ENCODE results near the gene CSMD2. TPM values are rescaled to one million over a fixed set of nuclear protein-coding genes. Genes with fewer than 3 reads are reported as not detected.

Gene CSMD2
- total RNA-seq, 2 experiments from 2014 or later: not detected

DNA sequence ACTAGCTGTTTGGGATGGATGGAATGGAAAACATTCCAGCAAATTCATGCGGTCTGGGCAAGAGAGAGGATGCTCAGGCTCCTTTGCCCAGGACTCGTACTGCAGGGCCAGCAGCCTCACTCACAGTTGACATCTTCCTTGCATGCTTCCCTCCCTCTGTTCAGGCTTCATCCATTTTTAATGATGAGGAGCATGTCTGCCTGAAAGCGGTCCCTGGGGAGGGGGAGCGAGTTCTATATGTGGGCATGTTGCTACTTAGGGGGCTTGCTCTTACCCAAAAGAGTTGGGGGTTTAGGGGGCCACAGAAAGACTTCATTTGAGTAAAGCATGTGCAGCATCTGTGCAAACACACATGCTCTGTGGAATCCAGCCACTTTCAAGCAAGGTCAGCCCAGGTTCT lies 203.0 kb downstream of the CSMD2 start:
- Mint-ChIP-seq H3K4me1 (no peaks in the 10 kb centered on the region), H3K27ac (no peak overlapping the region), H3K27me3 (peaks cover 5% of the 10 kb centered on the region), H3K4me3 (no peak overlapping the region), H3K36me3 (ENCODE audit: low read depth) (no peaks in the 10 kb centered on the region), H3K9me3 (ENCODE audit: low read depth) (no peaks in the 10 kb centered on the region)
- intact Hi-C loops (cut with DNase I, micrococcal nuclease): no loop called here
- ATAC-seq: no peak
- no peak for DNase-seq
- POLR2A ChIA-PET: no interaction called here
- CTCF ChIA-PET: interaction anchor here (0.6 to 0.7 kb wide), 2 partner anchors 70 to 117 kb away, joined by 3 to 4 read pairs; no protein-coding TSS in a partner anchor

- DNase-seq: no peak
- intact Hi-C loops (cut with DNase I, micrococcal nuclease): no loop called here
- H3K36me3 Mint-ChIP-seq (ENCODE audit: low read depth): no peaks in the 10 kb centered on the region
- no peaks in the 10 kb centered on the region for H3K4me1 Mint-ChIP-seq
- ChIA-PET POLR2A (no interaction called here), CTCF (interaction anchor here (0.6 kb wide), 1 partner anchor 700 kb away, joined by 3 read pairs; no protein-coding TSS in a partner anchor)
- no peaks in the 10 kb centered on the region for H3K9me3 Mint-ChIP-seq (ENCODE audit: low read depth)
- H3K27ac Mint-ChIP-seq: no peak overlapping the region
- no peak for ATAC-seq
- H3K4me3 Mint-ChIP-seq: no peak overlapping the region
- peaks cover 5% of the 10 kb centered on the region for H3K27me3 Mint-ChIP-seq
These were observed 204.7 kb downstream of the CSMD2 start for GRCh38 chr1:33960188-33960895.

DNA sequence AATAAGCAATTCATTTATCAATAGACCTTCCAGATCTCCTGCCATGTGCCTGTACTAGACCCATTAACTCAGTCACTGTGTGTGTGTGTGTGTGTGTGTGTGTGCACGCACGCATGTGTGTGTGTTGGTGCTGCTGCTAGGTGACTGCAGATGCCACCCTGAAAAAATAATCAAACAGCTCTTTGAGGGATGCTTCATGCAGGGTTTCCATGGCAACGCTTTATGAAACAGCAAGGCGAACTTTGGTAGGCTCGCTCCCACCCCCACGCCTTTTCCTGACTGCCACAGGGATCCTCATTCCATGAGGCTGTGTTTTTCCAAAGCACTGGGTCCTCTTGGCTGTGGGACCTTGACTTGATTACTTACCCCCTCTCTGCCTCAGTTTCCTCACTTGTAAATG lies 207.2 kb downstream of the CSMD2 start:
- H3K9me3 Mint-ChIP-seq (ENCODE audit: low read depth): no peaks in the 10 kb centered on the region
- CTCF ChIA-PET: no interaction called here

GRCh38 chr1:33955096-33955495 lies 209.9 kb downstream of the CSMD2 start:
- Mint-ChIP-seq H3K4me3 (no peak overlapping the region), H3K9me3 (ENCODE audit: low read depth) (no peaks in the 10 kb centered on the region), H3K36me3 (ENCODE audit: low read depth) (no peaks in the 10 kb centered on the region), H3K4me1 (no peaks in the 10 kb centered on the region), H3K27ac (no peak overlapping the region), H3K27me3 (no peaks in the 10 kb centered on the region)
- ChIA-PET POLR2A (no interaction called here), CTCF (no interaction called here)
- intact Hi-C loops (cut with DNase I, micrococcal nuclease): no loop called here
- no peak for DNase-seq
- ATAC-seq: no peak

More for the DNA sequence above, 207.2 kb downstream of the CSMD2 start:
- POLR2A ChIA-PET: no interaction called here
- Mint-ChIP-seq H3K36me3 (ENCODE audit: low read depth) (no peaks in the 10 kb centered on the region), H3K27ac (no peak overlapping the region), H3K4me1 (no peaks in the 10 kb centered on the region), H3K4me3 (no peak overlapping the region), H3K27me3 (peaks cover 3% of the 10 kb centered on the region)
- DNase-seq: no peak
- intact Hi-C loops (cut with DNase I, micrococcal nuclease): no loop called here
- no peak for ATAC-seq

GRCh38 chr1:33949570-33949969 lies 215.5 kb downstream of the CSMD2 start:
- DNase-seq (no peak), ATAC-seq (no peak)
- ChIA-PET CTCF (no interaction called here), POLR2A (no interaction called here)
- H3K9me3 Mint-ChIP-seq (ENCODE audit: low read depth): no peaks in the 10 kb centered on the region
- intact Hi-C loops (cut with DNase I, micrococcal nuclease): no loop called here
- H3K4me3 Mint-ChIP-seq: no peak overlapping the region
- no peak overlapping the region for H3K27ac Mint-ChIP-seq
- H3K4me1 Mint-ChIP-seq: no peaks in the 10 kb centered on the region
- no peaks in the 10 kb centered on the region for H3K36me3 Mint-ChIP-seq (ENCODE audit: low read depth)
- no peaks in the 10 kb centered on the region for H3K27me3 Mint-ChIP-seq

DNA sequence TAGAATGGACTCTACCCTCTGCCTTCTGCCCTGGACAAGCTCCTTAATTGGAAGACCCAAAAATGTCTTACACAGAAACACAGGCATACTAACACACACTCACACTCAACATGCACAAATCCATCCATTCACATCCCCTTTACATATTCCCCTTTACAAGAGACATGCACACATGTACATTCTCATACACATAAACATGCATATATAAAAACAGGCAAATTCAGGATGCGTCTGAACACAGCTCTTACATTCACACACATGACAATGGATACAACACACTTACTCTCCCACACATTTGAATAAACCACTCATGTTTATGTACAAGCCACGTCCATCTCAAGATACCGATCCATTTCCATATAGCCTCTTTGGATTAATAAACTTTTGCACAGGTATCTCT lies 216.7 kb downstream of the CSMD2 start:
- H3K4me3 Mint-ChIP-seq: no peak overlapping the region
- H3K36me3 Mint-ChIP-seq (ENCODE audit: low read depth): no peaks in the 10 kb centered on the region
- no peaks in the 10 kb centered on the region for H3K9me3 Mint-ChIP-seq (ENCODE audit: low read depth)
- no peak for DNase-seq
- H3K27ac Mint-ChIP-seq: no peak overlapping the region
- no peaks in the 10 kb centered on the region for H3K27me3 Mint-ChIP-seq
- POLR2A ChIA-PET: no interaction called here
- CTCF ChIA-PET: interaction anchor here (1.0 kb wide), 1 partner anchor 38 kb away, joined by 3 read pairs; no protein-coding TSS in a partner anchor
- H3K4me1 Mint-ChIP-seq: no peaks in the 10 kb centered on the region
- no peak for ATAC-seq
- intact Hi-C loops (cut with DNase I, micrococcal nuclease): no loop called here

GRCh38 chr1:33946836-33947235 lies 218.2 kb downstream of the CSMD2 start:
- no peaks in the 10 kb centered on the region for H3K36me3 Mint-ChIP-seq (ENCODE audit: low read depth)
- no peak overlapping the region for H3K4me3 Mint-ChIP-seq
- H3K27me3 Mint-ChIP-seq: no peaks in the 10 kb centered on the region
- ChIA-PET CTCF (no interaction called here), POLR2A (no interaction called here)
- H3K27ac Mint-ChIP-seq: no peak overlapping the region
- no peak for DNase-seq
- ATAC-seq: no peak
- intact Hi-C loops (cut with DNase I, micrococcal nuclease): no loop called here
- no peaks in the 10 kb centered on the region for H3K4me1 Mint-ChIP-seq
- H3K9me3 Mint-ChIP-seq (ENCODE audit: low read depth): no peaks in the 10 kb centered on the region

- Mint-ChIP-seq H3K27me3 (no peaks in the 10 kb centered on the region), H3K27ac (no peak overlapping the region), H3K4me3 (no peak overlapping the region), H3K4me1 (no peaks in the 10 kb centered on the region), H3K36me3 (ENCODE audit: low read depth) (no peaks in the 10 kb centered on the region), H3K9me3 (ENCODE audit: low read depth) (peaks cover 2% of the 10 kb centered on the region)
- ATAC-seq (no peak), DNase-seq (no peak)
- CTCF ChIA-PET: interaction anchor here (0.7 kb wide), 1 partner anchor 9 kb away, joined by 4 read pairs; no protein-coding TSS in a partner anchor
- intact Hi-C loops (cut with DNase I, micrococcal nuclease): no loop called here
- POLR2A ChIA-PET: no interaction called here
These were observed 220.2 kb downstream of the CSMD2 start for GRCh38 chr1:33944846-33945245.

- H3K27ac Mint-ChIP-seq: no peak overlapping the region
- ATAC-seq (no peak), DNase-seq (no peak)
- CTCF ChIA-PET: no interaction called here
- no peaks in the 10 kb centered on the region for H3K36me3 Mint-ChIP-seq (ENCODE audit: low read depth)
- H3K4me3 Mint-ChIP-seq: no peak overlapping the region
- no peaks in the 10 kb centered on the region for H3K4me1 Mint-ChIP-seq
- peaks cover 4% of the 10 kb centered on the region for H3K9me3 Mint-ChIP-seq (ENCODE audit: low read depth)
- no peaks in the 10 kb centered on the region for H3K27me3 Mint-ChIP-seq
- POLR2A ChIA-PET: no interaction called here
- intact Hi-C loops (cut with DNase I, micrococcal nuclease): no loop called here
These were observed 221.1 kb downstream of the CSMD2 start for GRCh38 chr1:33943978-33944377.

GRCh38 chr1:33932871-33933270 lies 232.2 kb downstream of the CSMD2 start:
- H3K9me3 Mint-ChIP-seq (ENCODE audit: low read depth): peaks cover 2% of the 10 kb centered on the region
- H3K27ac Mint-ChIP-seq: no peak overlapping the region
- no peaks in the 10 kb centered on the region for H3K36me3 Mint-ChIP-seq (ENCODE audit: low read depth)
- H3K4me3 Mint-ChIP-seq: no peak overlapping the region
- ATAC-seq (no peak), DNase-seq (no peak)
- POLR2A ChIA-PET: no interaction called here
- CTCF ChIA-PET: no interaction called here
- H3K4me1 Mint-ChIP-seq: no peaks in the 10 kb centered on the region
- intact Hi-C loops (cut with DNase I, micrococcal nuclease): no loop called here
- peaks cover 22% of the 10 kb centered on the region for H3K27me3 Mint-ChIP-seq

DNA sequence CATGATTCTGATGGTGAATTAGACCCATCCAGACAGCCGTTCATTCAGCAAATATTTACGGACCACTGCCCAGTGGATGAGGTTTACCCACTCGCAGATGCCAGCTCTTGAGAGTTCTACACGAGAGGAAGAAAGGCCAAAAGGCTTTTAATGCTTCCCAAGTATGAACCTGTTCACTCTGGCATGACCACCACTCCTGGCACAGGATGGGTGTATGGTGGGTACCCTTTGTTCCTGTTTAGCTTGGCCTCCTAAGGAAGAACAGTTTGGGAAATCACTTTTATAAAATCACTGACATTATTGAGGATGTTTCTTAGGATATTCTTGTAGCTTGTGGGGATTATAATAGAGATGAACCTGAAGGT lies 233.9 kb downstream of the CSMD2 start:
- Mint-ChIP-seq H3K27ac (no peak overlapping the region), H3K4me3 (no peak overlapping the region), H3K27me3 (peaks cover 22% of the 10 kb centered on the region), H3K36me3 (ENCODE audit: low read depth) (no peaks in the 10 kb centered on the region), H3K9me3 (ENCODE audit: low read depth) (no peaks in the 10 kb centered on the region), H3K4me1 (no peaks in the 10 kb centered on the region)
- intact Hi-C loops (cut with DNase I, micrococcal nuclease): no loop called here
- ChIA-PET POLR2A (no interaction called here), CTCF (interaction anchor here (0.7 kb wide), 1 partner anchor 113 kb away, joined by 3 read pairs; no protein-coding TSS in a partner anchor)
- no peak for DNase-seq
- ATAC-seq: no peak

DNA sequence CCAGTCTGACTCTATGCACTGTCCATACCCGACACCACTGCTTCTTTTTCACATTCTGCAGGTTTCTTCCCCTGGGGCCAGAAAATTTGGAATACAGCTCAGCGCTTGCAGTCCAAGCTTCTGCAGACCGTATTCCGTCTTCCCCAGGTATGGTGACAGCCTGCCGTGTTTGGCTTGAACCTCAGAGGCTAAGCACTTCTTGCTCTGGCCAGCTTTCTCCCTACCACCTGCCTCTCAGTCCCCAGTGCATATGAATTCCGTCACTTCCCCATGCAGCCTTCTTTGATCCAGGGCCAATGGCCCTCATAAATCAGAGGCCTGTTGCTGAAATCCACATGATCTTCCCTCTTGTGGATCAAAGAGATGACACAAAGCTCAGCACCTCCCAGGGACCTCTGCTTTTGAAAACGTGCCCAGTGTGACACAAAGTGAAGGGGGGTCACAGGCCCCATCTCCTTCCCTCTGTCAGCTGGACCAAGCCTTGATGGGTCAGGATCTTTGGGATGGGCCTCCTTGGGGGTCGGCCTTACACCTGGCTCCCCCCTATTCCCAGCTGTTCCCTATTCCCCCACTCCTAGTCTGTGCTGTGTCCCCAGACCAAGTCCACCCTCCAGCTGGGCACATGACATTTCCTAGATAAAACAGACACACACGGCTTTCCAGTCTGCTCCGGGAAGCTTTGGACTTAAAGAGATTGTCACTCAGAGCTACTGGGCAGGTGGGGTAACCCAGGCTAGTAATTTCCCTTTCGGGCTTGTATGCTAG lies 234.5 kb downstream of the CSMD2 start:
- Mint-ChIP-seq H3K27me3 (peaks cover 22% of the 10 kb centered on the region), H3K27ac (no peak overlapping the region), H3K9me3 (ENCODE audit: low read depth) (no peaks in the 10 kb centered on the region), H3K4me3 (no peak overlapping the region), H3K4me1 (no peaks in the 10 kb centered on the region), H3K36me3 (ENCODE audit: low read depth) (no peaks in the 10 kb centered on the region)
- intact Hi-C loops (cut with DNase I, micrococcal nuclease): no loop called here
- no peak for ATAC-seq
- CTCF ChIA-PET: no interaction called here
- DNase-seq: no peak
- POLR2A ChIA-PET: no interaction called here

Data from activated CD4-positive, alpha-beta T cell treated with anti-CD3 and anti-CD28 coated beads for 36 hours (primary cell).